Chondrocyte (in vitro differentiated cells): ENCODE measurements around the gene SPDL1. TPM values are rescaled to one million over a fixed set of nuclear protein-coding genes. Genes with fewer than 3 reads are reported as not detected.

Experiments
- DNase-seq: peaks from one replicate; pipeline ENCODE4 v3.0.0; 2021; ENCODE audit warnings: mixed read lengths, low spot score
- H3K27ac Mint-ChIP-seq: one replicate; pipeline ENCODE4 v1.8.0; 2021; ENCODE audit warnings: mild to moderate bottlenecking, moderate library complexity, mixed read lengths; ENCODE audit not compliant: unreplicated experiment
- H3K27me3 Mint-ChIP-seq: 2 replicates; pipeline ENCODE4 v1.8.0; 2021; ENCODE audit warnings: low read depth, mixed read lengths
- H3K36me3 Mint-ChIP-seq: 2 replicates; pipeline ENCODE4 v1.8.0; 2021; ENCODE audit warnings: low read depth, mixed read lengths
- H3K4me1 Mint-ChIP-seq: 2 replicates; pipeline ENCODE4 v1.8.0; 2021; ENCODE audit warnings: low read depth, mild to moderate bottlenecking, mixed read lengths
- H3K4me3 Mint-ChIP-seq: one replicate; pipeline ENCODE4 v1.8.0; 2021; ENCODE audit warnings: mild to moderate bottlenecking, moderate library complexity, mixed read lengths; ENCODE audit not compliant: unreplicated experiment
- H3K9me3 Mint-ChIP-seq: 2 replicates; pipeline ENCODE4 v1.8.0; 2021; ENCODE audit warnings: low read depth, mixed read lengths
- CTCF ChIP-seq: fragments of 200-600 bp; sonication (generic); IDR thresholded peaks from 2 replicates; pipeline ENCODE4 v1.5.0; 2021; ENCODE audit warnings: antibody characterized with exemption, mild to moderate bottlenecking, moderate library complexity
- total RNA-seq: library from RNA; stranded (reverse); gene quantifications from 3 replicates; pipeline ENCODE4 v1.2.1, GENCODE V29; 2021

The SPDL1 gene
- total RNA-seq, 1 donor from 2014 or later, result 22.3 TPM

GRCh38 chr5:169602535-169602934 lies 19.0 kb downstream of the SPDL1 start:
- no peak for DNase-seq
- Mint-ChIP-seq H3K27me3 (no peaks in the 10 kb centered on the region), H3K4me3 (no peak overlapping the region), H3K36me3 (peaks cover 20% of the 10 kb centered on the region), H3K9me3 (no peaks in the 10 kb centered on the region), H3K4me1 (peaks cover 38% of the 10 kb centered on the region), H3K27ac (peak overlapping the region; percentile 88)
- TF ChIP-seq CTCF, result no peak

- TF ChIP-seq CTCF, result no peak
- no peak overlapping the region for H3K27ac Mint-ChIP-seq
- H3K4me3 Mint-ChIP-seq, result no peak overlapping the region
Measured at GRCh38 chr5:169606279-169606678, 22.7 kb downstream of the SPDL1 start.

GRCh38 chr5:169607882-169608281 lies 24.3 kb downstream of the SPDL1 start:
- Mint-ChIP-seq H3K4me3 (no peak overlapping the region), H3K4me1 (peaks cover 11% of the 10 kb centered on the region), H3K36me3 (peaks cover 13% of the 10 kb centered on the region), H3K27me3 (no peaks in the 10 kb centered on the region), H3K9me3 (peaks cover 39% of the 10 kb centered on the region), H3K27ac (no peak overlapping the region)
- TF ChIP-seq CTCF, result no peak
- DNase-seq, result no peak

More at GRCh38 chr5:169606279-169606678, 22.7 kb downstream of the SPDL1 start:
- Mint-ChIP-seq H3K4me1 (peaks cover 27% of the 10 kb centered on the region), H3K9me3 (peaks cover 27% of the 10 kb centered on the region), H3K36me3 (peaks cover 11% of the 10 kb centered on the region), H3K27me3 (no peaks in the 10 kb centered on the region)
- no peak for DNase-seq

GRCh38 chr5:169609716-169610115 lies 26.1 kb downstream of the SPDL1 start:
- peaks cover 44% of the 10 kb centered on the region for H3K9me3 Mint-ChIP-seq
- H3K27ac Mint-ChIP-seq, result no peak overlapping the region
- no peaks in the 10 kb centered on the region for H3K27me3 Mint-ChIP-seq
- H3K4me1 Mint-ChIP-seq, result peaks cover 20% of the 10 kb centered on the region
- no peak for TF ChIP-seq CTCF
- H3K4me3 Mint-ChIP-seq, result no peak overlapping the region
- H3K36me3 Mint-ChIP-seq, result peaks cover 14% of the 10 kb centered on the region
- DNase-seq, result no peak

GRCh38 chr5:169610606-169611005 lies 27.0 kb downstream of the SPDL1 start:
- Mint-ChIP-seq H3K9me3 (peaks cover 45% of the 10 kb centered on the region), H3K27ac (peak overlapping the region; percentile 8), H3K4me3 (no peak overlapping the region), H3K27me3 (no peaks in the 10 kb centered on the region), H3K4me1 (peaks cover 20% of the 10 kb centered on the region), H3K36me3 (peaks cover 14% of the 10 kb centered on the region)
- TF ChIP-seq CTCF, result no peak
- DNase-seq, result no peak
